Measurements from ENCODE around the gene HRH3.

Gene HRH3

GRCh38 chr20:62197801-62198200 lies 22.3 kb downstream of the HRH3 start:
- no peak for DNase-seq

GRCh38 chr20:62197311-62197710 lies 22.8 kb downstream of the HRH3 start:
- DNase-seq = no peak

DNA sequence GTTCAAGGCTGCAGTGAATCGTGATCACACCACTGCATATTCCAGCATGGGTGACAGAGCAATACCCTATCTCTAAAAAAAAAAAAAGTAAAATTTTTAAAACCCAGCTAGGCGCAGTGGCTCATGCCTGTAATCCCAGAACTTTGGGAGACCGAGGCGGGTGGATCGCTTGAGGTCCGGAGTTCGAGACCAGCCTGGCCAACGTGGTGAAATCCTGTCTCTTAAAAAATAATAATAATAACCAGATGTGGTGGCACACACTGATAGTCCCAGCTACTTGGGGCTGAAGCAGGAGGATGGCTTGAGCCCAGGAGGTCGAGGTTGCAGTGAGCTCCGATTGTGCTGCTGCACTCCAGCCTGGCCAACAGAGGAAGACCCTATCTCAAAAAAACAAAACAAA lies 23.8 kb downstream of the HRH3 start:
- DNase-seq = no peak

DNA sequence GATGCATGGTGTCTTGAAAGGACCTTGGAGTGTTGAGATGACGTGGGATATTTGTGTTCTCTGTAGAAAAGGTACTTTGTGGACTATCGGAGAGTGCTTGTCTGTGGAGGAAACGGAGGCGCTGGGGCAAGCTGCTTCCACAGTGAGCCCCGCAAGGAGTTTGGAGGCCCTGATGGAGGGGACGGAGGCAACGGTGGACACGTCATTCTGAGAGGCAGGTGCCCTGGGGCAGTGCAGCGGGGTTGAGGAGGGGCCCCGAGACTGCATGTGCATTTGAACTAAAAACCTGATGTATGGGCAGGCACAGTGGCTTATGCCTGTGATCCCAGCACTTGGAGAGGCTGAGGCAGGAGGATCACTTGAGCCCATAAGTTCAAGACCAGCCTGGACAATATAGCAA lies 24.3 kb downstream of the HRH3 start:
- DNase-seq = no peak

GRCh38 chr20:62195075-62195405 lies 25.0 kb downstream of the HRH3 start:
- no peak for DNase-seq

- DNase-seq = no peak
Measured at GRCh38 chr20:62193079-62194025, 26.7 kb downstream of the HRH3 start.

DNA sequence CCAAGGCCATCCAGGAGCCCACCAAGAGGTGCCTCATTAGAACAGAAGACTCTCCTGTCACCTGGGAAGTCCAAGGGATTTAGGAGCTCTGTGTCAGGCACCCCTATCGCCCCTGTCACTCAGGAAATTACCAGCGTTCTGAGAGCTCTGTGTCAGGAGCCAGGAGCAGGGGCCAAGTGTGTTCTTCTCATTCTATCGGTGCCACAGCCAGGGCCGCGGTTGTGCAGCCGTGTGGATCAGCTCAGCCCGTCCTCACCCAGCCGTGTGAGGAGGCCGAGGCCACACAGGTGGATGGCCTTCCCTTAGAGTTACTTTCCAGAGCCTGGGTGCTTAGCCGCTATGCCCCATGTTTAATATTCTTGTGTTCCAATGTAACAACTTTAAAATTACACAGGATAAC lies 27.4 kb downstream of the HRH3 start:
- no peak for DNase-seq

DNA sequence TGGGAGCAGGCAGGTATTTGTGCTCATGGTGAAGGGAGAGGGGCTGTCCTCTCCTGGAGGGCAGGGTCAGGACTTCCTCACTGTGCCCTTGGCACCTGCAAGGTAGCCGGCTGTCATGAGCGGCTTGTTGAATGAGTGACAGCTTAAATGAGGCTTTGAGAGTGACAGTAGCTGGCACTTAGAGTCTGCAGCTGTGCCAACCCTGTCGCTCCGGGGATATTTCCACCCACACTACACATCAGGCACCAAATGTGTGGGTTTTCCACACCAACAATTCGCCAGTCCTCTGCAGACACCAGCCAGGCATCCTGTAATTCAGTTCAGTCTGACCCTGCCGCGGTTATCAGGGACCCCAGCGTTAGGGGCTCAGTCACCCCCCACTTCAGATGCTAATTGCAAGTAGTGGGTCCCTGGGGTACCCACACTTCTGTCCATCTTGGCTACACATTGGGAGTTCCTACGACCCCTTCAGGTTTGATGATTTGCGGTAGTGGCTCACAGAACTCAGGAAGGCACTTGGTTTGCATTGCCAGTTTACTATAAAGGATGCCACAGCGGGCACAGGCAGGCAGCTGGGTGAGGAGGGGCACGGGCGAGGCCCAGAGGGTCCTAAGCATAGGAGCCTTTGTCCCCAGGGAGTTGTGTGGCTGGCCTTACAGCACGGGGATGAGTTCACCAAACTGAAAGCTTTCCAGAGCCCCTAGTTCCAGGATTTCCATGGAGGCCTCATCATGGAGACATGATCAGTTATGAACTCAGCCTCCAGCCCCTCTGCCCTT lies 28.1 kb downstream of the HRH3 start:
- no peak for DNase-seq

DNA sequence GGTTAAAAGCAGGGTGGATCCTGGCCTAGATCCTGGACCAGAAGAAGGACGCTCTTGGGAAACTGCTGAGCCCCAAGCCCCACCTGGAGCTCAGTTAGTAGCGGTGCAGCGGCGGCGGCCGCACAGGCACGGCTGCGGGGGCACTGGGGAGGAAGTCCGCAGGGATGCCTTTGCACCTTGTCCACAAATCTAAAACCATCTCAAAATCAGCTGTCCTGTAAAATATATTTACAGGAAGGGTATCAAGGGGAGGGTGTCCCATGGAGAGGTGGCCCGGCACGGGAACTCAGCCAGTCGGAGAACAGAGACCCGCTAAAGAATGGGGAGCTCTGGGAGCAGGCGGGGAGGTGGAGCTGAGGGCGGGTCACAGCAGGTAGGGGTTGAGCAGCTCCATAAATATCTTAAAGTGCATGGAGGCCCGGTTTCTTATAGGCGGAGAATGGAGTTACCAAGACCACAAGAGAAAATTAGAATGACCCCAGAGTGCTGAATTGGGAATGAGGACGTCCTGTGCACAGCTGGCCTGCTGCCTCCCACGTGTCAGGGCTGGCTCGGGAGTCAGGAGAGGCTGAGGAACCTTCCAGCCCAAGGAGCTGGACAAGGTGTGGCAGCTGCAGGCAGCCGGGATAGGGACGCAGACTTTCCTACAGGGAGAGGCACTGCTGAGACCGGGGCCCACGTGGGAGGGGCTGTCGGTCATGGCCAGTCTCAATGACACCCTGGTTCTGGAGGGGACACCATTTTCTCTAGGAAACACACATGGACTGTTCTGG lies 29.3 kb downstream of the HRH3 start:
- no peak for DNase-seq

DNA sequence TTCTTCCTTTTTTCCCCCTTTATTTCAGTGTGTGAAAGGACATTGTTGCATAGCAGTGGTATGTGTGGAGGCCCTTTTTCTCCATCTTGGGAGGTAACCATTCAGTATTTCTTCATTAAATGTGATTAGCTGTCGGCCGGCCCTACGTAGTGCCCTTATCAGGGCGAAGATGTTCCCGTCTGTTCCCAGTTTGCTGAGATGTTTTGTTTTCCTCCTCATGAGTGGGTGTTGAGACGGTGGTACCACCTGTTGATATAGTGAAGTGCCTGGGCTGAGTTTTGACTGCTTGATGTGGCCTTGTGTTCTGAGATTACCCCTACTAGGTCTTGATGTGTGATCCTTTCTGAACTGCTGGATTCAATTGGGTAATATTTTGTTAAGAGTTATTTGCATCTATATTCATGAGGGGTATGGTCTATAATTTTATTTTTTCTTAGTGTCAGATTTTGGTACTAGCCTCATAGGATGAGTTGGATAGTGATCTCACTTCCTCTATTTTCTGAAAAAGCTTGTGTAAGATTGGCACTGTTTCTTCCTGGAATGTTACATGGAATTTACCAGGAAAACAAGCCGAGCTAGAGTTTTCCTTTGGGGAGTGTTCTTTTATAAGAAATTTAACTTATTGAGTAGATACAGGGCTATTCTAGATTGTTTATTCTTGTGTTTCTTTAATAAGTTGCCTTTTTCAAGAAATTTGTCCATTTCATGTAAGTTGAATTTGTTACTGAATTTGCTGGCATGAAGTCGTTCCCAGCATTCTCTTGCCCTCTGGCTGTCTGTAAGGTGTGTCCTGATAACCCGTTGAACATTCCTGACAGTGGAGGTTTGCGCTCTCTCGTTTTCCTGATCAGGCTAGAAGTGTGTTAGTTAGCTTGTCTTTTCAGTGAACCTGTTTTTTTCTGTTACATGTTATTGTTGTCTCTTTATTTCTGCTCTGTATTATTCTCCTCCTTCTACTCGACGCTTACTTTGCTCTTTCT lies 32.9 kb downstream of the HRH3 start:
- DNase-seq = peak in 1 of 2 experiments; percentile 24

DNA sequence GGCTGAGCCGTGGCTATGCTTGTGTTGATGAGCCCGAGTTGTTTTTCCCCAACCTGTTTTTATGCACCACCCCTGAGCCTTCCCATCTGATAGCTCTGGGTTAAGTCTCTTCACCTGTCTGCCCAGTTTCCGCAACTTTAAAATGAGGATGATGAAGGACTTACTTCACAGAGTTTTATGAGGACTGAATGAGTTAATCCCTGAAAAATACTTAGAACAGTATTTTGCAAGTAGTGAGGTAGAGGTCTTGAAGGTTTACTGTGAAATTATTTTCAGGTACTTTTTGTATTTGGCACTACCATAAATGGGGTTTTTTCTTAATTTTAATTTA lies 34.0 kb downstream of the HRH3 start:
- no peak for DNase-seq

DNA sequence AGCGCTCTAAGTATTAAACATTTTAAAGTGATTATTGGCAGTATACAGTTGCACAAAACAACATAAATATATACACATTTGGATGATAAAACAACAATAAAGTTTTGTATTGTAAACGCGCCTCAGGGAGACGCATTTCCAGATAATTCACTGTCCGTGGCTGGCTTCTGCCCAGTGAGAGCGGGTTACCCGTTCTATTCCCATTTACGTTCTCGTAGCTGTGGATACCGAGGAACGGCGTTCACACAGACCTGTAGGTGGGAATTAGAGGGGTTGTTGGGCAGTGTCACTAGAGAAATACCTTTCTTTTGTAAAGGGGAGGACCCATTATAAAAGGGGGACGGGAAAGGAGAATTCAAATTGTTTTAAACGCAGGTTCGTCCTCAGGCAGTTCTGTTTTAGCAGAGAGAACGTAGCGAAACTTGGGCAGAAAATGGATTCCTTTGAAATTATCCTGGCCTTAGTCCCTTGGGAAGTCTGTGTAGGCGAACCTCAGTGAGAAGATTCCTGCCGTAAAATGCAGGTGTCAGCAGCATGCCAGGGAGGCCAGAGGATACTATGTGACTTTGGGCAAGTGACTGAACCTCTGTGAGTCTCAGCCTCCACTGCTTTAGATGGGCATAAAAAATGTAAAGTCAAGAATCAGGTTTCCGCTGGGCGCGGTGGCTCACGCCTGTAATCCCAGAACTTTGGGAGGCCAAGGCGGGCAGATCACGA lies 36.5 kb downstream of the HRH3 start:
- peak in 1 of 2 experiments; percentile 26 for DNase-seq

DNA sequence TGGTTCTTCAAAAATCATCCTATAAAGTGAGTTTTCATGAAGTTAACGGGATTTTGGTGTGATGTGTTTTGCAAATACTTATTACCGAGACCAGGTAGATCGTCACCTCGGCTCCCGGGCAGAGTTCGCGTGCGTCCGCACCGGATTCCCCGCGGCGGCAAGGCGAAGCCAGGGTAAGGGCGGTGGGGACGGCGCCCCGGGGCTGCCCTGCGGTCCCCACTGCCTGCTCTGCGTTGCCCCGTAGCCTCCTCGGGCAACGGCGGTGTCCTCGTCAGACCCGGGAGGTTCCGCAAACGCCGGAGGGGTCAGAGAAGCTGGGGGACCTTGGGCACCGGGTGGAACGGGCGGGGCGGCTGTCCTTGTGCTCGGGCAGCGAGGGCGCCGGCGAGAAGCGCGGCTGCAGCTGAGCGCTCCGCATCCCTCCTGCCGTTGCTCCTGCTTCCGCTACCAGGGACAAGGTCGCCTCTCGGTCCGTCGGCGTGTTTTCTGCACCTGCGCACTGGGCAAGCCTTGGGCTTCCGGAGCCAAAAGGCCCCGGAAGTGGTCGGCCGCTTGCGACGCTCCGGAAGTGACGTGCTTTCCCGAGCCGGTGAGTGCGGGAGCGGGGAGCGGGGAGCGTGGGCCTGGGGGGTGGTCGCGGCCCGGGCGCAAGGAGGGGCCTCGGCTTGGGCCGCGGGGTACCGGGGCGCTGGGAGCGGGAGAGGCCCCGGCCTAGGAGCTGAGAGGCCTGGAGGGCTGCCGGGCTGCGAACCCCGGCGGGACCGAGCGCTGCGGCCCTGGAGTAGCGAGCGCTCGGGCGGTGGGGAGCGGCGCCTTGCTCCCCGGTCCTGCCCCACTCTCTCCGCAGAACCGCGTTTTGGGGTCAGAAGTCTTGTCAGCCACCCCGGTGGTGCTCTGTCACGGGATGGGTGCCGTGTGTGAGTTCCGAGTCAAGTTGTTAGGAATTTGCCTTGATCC lies 37.3 kb downstream of the HRH3 start, which contains the start of gene MTG2:
Gene MTG2, plus strand, starts transcription at position 560 of the 957 bp plus-strand sequence. CDS start 10,393 bp downstream, outside the sequence.
- DNase-seq = peak; percentile 93 to 94

DNA sequence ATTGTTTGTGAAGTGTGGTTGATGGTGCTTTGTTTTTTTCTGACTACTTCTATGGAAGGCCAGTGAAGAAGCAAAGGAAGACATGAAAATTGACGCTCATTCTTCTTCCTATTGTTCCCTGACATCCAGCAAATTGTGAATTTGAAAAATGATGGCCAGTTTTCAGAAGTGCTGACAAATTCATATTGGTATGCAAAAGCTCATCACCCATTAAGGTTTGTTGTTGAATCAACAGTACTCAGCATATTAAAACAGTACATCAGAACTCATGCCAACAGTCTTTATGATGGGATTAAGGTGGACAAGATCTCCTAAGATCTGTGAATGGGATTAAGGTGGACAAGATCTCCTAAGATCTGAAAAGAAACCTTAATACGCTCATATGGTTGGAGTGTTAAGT lies 38.3 kb downstream of the HRH3 start:
- DNase-seq = no peak

- no peak for DNase-seq
Measured at GRCh38 chr20:62179162-62179504, 40.9 kb downstream of the HRH3 start.

- DNase-seq = no peak
Measured at GRCh38 chr20:62178316-62179161, 41.5 kb downstream of the HRH3 start.

DNA sequence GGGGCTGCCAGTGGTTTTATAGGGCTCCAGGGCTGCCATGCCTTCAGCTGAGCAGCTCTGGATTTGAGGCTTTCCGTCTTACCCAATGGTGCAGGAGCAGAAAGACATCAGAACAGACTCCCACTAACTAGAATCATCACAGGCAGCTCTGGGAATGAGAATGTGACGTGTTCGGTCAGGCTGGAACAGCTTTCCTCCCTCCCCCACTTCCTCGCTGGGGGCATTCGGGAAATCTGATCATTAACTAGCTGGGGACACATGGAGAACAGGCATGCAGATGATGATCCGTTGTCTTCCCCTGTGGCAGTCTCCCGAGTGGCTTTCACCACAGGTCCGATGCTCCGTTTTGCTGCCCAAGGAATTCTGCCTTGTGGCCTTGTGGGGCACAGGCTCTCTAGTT lies 42.8 kb downstream of the HRH3 start:
- DNase-seq = no peak

DNA sequence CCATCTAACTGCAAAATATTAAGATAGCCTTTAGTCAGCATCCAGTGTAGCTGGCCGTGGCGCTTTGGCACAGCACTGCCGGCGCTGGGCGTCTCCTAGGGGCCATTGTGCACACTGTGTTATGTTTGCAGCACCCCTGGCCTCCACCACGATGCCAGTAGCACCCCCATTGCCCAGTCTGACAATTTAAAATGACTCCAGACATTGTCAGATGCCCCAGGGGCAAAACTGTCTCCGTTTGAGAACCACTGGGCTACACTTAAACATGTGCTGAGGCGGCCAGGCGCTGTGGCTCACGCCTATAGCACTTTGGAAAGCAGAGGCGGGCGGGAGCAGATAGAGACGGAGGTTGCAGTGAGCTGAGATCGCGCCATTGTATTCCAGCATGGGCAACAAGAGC lies 43.2 kb downstream of the HRH3 start:
- no peak for DNase-seq

- DNase-seq = no peak
Measured at GRCh38 chr20:62175711-62176110, 44.4 kb downstream of the HRH3 start.
